SK-N-SH treated with all-trans-retinoic acid at 6 μM for 48 hours (cell line): ENCODE results near the gene GPC6.
"Not testable (repeated sequence)": the region's sequence is repeated elsewhere in the genome, so short reads cannot be mapped to it uniquely, and the experiment has no call there.

ENCODE experiments used
- GLIS3 ChIP-seq: fragments of 250-450 bp; sonication (Bioruptor Pico); IDR thresholded peaks from 2 replicates; pipeline ENCODE4 v1.5.0; 2020; ENCODE audit warnings: mild to moderate bottlenecking, moderate library complexity
- RARB ChIP-seq: fragments of 250-450 bp; sonication (Bioruptor Pico); IDR thresholded peaks from 2 replicates; pipeline ENCODE4 v1.8.0; 2021; ENCODE audit warnings: mild to moderate bottlenecking, moderate library complexity
- TOX ChIP-seq: fragments of 250-450 bp; sonication (Bioruptor Pico); IDR thresholded peaks from 2 replicates; pipeline ENCODE4 v1.8.0; 2021; ENCODE audit warnings: mild to moderate bottlenecking, moderate library complexity, borderline replicate concordance
- ZFP3 ChIP-seq: fragments of 250-450 bp; sonication (Bioruptor Pico); IDR thresholded peaks from 2 replicates; pipeline ENCODE4 v1.5.0; 2020; ENCODE audit warnings: mild to moderate bottlenecking, moderate library complexity
- ZFP30 ChIP-seq: fragments of 450-650 bp; formaldehyde crosslinking; IDR thresholded peaks from 2 replicates; pipeline ENCODE4 v1.5.0; 2022; ENCODE audit warnings: mild to moderate bottlenecking, moderate library complexity
- ZNF565 ChIP-seq: fragments of 450-650 bp; formaldehyde crosslinking; conservative IDR thresholded peaks from 2 replicates; pipeline ENCODE4 v1.5.0; 2020; ENCODE audit warnings: low read depth, mild to moderate bottlenecking, moderate library complexity
- ZNF70 ChIP-seq: fragments of 450-650 bp; formaldehyde crosslinking; IDR thresholded peaks from 2 replicates; pipeline ENCODE4 v1.5.0; 2020; ENCODE audit warnings: mild to moderate bottlenecking, moderate library complexity
- ZNF8 ChIP-seq: fragments of 450-650 bp; formaldehyde crosslinking; IDR thresholded peaks from 2 replicates; pipeline ENCODE4 v1.5.0; 2020; ENCODE audit warnings: mild to moderate bottlenecking, moderate library complexity
- TF ChIP-seq, protein P1 (sequence below): fragments of 250-450 bp; sonication (Bioruptor Pico); IDR thresholded peaks from 2 replicates; pipeline ENCODE4 v1.5.1; 2020; ENCODE audit warnings: low read depth, mild to moderate bottlenecking, moderate library complexity
- TF ChIP-seq, protein P2 (sequence below): fragments of 250-450 bp; sonication (Bioruptor Pico); IDR thresholded peaks from 2 replicates; pipeline ENCODE4 v1.8.0; 2020; ENCODE audit warnings: mild to moderate bottlenecking, moderate library complexity, borderline replicate concordance

DNA sequence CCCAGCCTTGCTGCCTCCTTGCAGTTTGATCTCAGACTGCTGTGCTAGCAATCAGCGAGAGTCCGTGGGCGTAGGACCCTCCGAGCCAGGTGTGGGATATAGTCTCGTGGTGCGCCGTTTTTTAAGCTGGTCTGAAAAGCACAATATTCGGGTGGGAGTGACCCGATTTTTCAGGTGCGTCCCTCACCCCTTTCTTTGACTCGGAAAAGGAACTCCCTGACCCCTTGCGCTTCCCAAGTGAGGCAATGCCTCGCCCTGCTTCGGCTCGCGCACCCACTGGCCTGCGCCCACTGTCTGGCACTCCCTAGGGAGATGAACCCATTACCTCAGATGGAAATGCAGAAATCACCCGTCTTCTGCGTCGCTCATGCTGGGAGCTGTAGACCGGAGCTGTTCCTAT lies 269.5 kb downstream of the GPC6 start:
- not testable (repeated sequence) for TF ChIP-seq TOX, ZNF8, ZNF70, RARB, ZNF565, ZFP30, ZFP3, GLIS3 (CRISPR knock-in tag)
- TF ChIP-seq, protein P1, sequence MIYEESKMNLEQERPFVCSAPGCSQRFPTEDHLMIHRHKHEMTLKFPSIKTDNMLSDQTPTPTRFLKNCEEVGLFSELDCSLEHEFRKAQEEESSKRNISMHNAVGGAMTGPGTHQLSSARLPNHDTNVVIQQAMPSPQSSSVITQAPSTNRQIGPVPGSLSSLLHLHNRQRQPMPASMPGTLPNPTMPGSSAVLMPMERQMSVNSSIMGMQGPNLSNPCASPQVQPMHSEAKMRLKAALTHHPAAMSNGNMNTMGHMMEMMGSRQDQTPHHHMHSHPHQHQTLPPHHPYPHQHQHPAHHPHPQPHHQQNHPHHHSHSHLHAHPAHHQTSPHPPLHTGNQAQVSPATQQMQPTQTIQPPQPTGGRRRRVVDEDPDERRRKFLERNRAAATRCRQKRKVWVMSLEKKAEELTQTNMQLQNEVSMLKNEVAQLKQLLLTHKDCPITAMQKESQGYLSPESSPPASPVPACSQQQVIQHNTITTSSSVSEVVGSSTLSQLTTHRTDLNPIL: not testable (repeated sequence)
- TF ChIP-seq, protein P2, sequence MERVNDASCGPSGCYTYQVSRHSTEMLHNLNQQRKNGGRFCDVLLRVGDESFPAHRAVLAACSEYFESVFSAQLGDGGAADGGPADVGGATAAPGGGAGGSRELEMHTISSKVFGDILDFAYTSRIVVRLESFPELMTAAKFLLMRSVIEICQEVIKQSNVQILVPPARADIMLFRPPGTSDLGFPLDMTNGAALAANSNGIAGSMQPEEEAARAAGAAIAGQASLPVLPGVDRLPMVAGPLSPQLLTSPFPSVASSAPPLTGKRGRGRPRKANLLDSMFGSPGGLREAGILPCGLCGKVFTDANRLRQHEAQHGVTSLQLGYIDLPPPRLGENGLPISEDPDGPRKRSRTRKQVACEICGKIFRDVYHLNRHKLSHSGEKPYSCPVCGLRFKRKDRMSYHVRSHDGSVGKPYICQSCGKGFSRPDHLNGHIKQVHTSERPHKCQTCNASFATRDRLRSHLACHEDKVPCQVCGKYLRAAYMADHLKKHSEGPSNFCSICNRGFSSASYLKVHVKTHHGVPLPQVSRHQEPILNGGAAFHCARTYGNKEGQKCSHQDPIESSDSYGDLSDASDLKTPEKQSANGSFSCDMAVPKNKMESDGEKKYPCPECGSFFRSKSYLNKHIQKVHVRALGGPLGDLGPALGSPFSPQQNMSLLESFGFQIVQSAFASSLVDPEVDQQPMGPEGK: not testable (repeated sequence)
